ENCODE measurements around the gene FNDC10.

- no peak for TF ChIP-seq POLR2A (IDR thresholded peaks at IDR 0.05; ENCODE audit: low read length)
- TF ChIP-seq GATA1 (IDR thresholded peaks at IDR 0.05; ENCODE audit: low read depth, low read length): no peak
Measured at GRCh38 chr1:1577367-1578011, 22.4 kb downstream of the FNDC10 start.

Data from erythroblast (primary cell).